Mucosa of descending colon (tissue), 3 donors: ENCODE measurements around the gene KRT74. TPM values are rescaled to one million over a fixed set of nuclear protein-coding genes. Genes with fewer than 3 reads are reported as not detected.

Source experiments
- ATAC-seq: fragments of 200-7000 bp; cut with Tn5 transposase; one replicate; pipeline ENCODE4 v1.9.1; 2020; ENCODE audit warnings: mild to moderate bottlenecking, moderate library complexity
- DNase-seq, 3 donors: peaks; one replicate each; pipeline ENCODE4 v3.0.0-alpha.2; 2020
- H3K36me3 ChIP-seq: fragments of 200-600 bp; one replicate; pipeline ENCODE4 v1.8.0; 2021; ENCODE audit warnings: low read depth, mild to moderate bottlenecking
- H3K4me1 ChIP-seq: fragments of 200-600 bp; one replicate; pipeline ENCODE4 v1.8.0; 2021; ENCODE audit warnings: low read depth, mild to moderate bottlenecking
- H3K4me3 ChIP-seq: fragments of 200-600 bp; one replicate; pipeline ENCODE4 v1.8.0; 2021; ENCODE audit warnings: mild to moderate bottlenecking
- H3K9me3 ChIP-seq: fragments of 200-600 bp; one replicate; pipeline ENCODE4 v1.8.0; 2021; ENCODE audit warnings: mild to moderate bottlenecking
- intact Hi-C, 2 donors: fragments of 100-400 bp; cut with DNase I in 1 of 2; cut with micrococcal nuclease in 1 of 2; formaldehyde crosslinking; loops; one replicate each; pipeline versions ENCODE4 v1.11.0 to v1.11.1; 2022; cut with DNase I, micrococcal nuclease
- total RNA-seq, 3 donors: library from RNA; stranded (reverse); fragmentation: NEBNext Ultra II Directional in 2 of 3; extraction: Animal tissue kit (Norgen Biotek cat#: 25700) in 2 of 3; gene quantifications; one replicate each; pipeline versions ENCODE4 v1.2.1 to v1.2.4, GENCODE V29; 2021 to 2023
- TF ChIP-seq, protein P1 (sequence below): fragments of 200-600 bp; IDR thresholded peaks from one replicate; pipeline ENCODE4 v1.8.0; 2022; ENCODE audit warnings: antibody characterized with exemption, mild to moderate bottlenecking
- donor health status: DM: no; HTN: no; CAD: no; lungs with moderate emphysema.
- donor health status: DM: no; HTN: no; CAD: no.
- donor health status: DM: no; HTN: yes; CAD: no.

The KRT74 gene
- total RNA-seq, 3 donors from 2014 or later = not detected

DNA sequence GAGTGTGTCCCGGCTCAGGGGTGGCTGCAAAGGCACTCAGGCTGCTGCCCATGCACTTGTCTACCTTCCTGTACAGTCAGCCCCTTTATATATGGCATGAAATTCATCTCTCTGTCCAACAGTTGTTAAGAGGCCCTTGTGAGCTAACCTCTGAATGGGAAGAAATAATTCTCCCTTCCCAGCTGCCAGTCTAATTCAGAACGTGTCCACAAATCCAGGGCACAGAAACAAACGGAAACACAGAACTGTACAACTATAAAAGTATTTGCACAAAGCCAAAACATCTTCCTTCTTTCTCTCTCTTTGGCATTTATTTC, 54.3 kb downstream of the KRT74 start:
- no peak for ATAC-seq
- Histone ChIP-seq H3K4me1 (no peaks in the 10 kb centered on the region), H3K9me3 (no peaks in the 10 kb centered on the region), H3K4me3 (no peak overlapping the region), H3K36me3 (no peaks in the 10 kb centered on the region)
- TF ChIP-seq, protein P1, sequence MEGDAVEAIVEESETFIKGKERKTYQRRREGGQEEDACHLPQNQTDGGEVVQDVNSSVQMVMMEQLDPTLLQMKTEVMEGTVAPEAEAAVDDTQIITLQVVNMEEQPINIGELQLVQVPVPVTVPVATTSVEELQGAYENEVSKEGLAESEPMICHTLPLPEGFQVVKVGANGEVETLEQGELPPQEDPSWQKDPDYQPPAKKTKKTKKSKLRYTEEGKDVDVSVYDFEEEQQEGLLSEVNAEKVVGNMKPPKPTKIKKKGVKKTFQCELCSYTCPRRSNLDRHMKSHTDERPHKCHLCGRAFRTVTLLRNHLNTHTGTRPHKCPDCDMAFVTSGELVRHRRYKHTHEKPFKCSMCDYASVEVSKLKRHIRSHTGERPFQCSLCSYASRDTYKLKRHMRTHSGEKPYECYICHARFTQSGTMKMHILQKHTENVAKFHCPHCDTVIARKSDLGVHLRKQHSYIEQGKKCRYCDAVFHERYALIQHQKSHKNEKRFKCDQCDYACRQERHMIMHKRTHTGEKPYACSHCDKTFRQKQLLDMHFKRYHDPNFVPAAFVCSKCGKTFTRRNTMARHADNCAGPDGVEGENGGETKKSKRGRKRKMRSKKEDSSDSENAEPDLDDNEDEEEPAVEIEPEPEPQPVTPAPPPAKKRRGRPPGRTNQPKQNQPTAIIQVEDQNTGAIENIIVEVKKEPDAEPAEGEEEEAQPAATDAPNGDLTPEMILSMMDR = no peak
- DNase-seq = no peak
- intact Hi-C loops = no loop called here

DNA sequence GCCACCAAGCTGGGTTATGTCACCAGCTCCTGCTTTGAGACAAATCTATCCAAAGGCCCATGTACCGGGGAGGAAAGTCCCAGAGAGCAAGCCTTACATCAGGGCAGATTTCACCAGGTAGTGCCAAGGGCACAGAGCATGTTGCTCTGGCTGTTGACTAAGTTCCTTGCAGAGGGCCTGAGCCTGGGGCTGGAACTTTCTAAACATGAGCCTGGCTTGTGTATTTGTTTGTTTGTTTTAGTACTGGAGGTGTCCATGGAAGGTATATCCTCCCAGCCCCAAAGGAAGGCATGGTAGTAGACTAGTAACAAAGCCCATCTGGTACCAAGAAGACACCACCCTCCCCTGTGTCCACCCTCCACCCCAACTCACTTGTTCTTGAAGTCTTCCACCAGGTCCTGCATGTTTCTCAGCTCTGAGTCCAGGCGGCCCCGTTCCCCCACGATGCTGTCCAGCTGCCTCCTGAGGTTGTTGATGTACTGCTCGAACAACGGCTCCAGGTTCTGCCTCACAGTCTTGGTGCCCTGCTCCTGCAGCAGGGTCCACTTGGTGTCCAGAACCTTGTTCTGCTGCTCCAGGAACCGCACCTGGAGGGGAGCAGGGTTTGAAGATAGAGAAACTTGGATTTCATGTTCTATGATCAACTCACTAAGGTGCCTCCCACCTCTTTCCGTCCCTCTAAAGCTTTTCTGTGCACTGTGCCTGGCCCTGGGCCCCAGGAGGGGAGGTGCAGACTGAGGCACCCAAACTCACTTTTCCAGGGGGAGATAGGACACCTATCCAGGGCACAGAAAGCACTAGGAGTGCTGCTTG, 54.9 kb downstream of the KRT74 start:
- ATAC-seq (no peak), DNase-seq (no peak)
- no peaks in the 10 kb centered on the region for H3K4me1 ChIP-seq
- TF ChIP-seq, protein P1 = no peak
- no peaks in the 10 kb centered on the region for H3K9me3 ChIP-seq
- intact Hi-C loops = no loop called here
- no peak overlapping the region for H3K4me3 ChIP-seq
- H3K36me3 ChIP-seq = no peaks in the 10 kb centered on the region

DNA sequence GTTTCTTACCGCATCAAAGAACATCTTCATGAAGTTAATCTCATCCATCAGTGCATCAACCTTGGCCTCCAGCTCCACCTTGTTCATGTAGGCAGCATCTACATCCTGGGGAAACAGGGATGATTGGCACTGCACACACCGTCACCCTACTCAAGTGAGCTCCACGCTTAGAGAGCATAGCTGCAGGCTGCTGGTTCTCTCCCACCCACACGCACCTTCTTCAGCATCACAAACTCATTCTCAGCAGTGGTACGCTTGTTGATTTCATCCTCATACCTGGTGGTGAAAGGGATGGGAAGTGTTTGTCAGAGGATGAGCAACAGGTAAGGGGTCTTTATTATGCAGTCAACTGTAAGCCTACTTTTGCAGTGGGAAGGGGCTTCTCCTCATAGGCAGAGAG, 55.8 kb downstream of the KRT74 start:
- ATAC-seq (no peak), DNase-seq (no peak)
- intact Hi-C loops = no loop called here
- Histone ChIP-seq H3K4me1 (no peaks in the 10 kb centered on the region), H3K9me3 (no peaks in the 10 kb centered on the region), H3K36me3 (no peaks in the 10 kb centered on the region), H3K4me3 (no peak overlapping the region)
- TF ChIP-seq, protein P1 = no peak

DNA sequence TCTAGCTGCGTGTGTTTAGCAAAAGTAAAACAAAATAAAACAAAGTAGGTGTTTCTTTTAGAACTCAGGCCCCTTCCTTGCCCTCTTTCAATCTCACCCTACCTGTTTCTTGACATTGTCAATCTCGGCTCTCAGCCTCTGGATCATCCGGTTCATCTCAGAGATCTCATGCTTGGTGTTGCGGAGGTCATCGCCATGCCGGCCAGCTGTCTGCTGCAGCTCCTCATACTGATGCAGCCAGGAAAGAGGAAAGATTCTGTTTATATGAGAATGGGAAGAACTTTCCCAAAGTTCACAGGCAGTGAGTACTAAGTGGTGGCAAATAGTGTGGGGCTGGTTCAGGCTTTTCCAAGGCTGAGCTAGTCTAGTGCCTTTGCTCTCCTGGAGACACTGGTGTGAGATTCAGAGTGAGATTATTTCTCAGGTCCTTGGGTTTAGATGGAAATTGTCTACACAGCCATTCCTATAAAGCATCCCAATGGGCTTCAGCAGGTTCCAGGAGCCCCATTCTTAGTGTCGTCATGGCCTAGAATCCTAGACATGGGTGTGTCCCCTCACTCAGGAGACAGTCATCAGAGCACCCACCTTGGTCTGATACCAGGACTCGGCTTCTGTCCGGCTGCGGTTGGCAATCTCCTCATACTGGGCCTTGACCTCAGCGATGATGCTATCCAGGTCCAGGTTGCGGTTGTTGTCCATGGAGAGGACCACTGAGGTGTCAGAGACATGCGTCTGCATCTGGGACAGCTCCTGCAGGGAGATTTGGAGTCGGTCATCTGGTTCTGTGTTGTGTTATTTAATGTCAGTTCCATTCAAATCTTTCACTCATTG, 56.4 kb downstream of the KRT74 start:
- Histone ChIP-seq H3K9me3 (no peaks in the 10 kb centered on the region), H3K4me1 (no peaks in the 10 kb centered on the region), H3K4me3 (no peak overlapping the region), H3K36me3 (no peaks in the 10 kb centered on the region)
- TF ChIP-seq, protein P1 = no peak
- intact Hi-C loops = no loop called here
- no peak for ATAC-seq
- no peak for DNase-seq

DNA sequence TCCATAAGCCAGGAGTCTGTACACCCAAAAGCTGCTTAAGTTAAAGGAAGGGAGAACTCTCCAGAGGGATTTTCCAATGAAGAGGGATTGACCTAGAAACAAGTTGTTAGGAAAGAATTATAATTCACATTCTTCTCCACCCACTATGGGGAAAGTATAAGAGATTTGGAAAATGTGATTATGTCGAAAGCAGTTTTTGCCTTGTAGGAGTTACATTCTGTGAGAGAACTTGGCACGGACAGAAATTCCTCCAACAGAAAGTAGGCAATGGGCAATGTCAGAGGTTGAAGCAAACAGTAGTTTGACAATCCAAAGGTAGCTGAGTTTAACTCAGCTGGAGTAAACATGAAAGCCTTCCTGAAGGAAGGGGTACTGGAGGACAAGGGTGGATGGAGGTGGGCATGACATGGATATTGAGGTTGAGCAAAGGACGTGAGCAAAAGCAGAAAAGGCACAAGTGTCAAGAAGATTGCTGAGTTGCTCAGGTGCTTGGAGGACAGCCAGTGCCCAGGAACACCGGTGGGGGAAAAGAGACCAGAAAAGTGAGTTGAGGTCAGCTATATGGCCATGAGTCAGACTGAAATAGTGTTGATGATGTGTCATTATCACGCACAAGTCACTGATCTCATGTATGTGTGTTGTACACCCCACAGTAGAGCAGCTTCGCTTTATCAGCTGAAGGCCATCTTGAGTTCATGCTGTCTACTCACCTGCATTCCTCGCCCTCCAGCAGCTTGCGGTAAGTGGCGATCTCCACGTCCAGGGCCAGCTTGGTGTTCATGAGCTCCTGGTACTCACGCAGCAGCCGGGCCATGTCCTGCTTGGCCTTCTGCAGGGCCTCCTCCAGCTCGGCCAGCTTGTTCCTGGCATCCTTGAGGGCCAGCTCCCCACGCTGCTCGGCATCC, 57.5 kb downstream of the KRT74 start:
- DNase-seq (no peak), ATAC-seq (no peak)
- intact Hi-C loops = no loop called here
- Histone ChIP-seq H3K9me3 (no peaks in the 10 kb centered on the region), H3K4me1 (no peaks in the 10 kb centered on the region), H3K36me3 (no peaks in the 10 kb centered on the region), H3K4me3 (no peak overlapping the region)
- TF ChIP-seq, protein P1 = no peak
